Trophoblast cell (in vitro differentiated cells and primary cell): ENCODE measurements around the gene EXOC4.

ENCODE experiments used
- DNase-seq, 2 donors: peaks; one replicate each; pipeline ENCODE4 v3.0.0-alpha.2; 2016
- H2AFZ ChIP-seq: 2 replicates; pipeline ENCODE4 v1.6.1; 2013; ENCODE audit warnings: low read length, moderate library complexity, mild to moderate bottlenecking; ENCODE audit not compliant: insufficient read depth, poor library complexity
- H2AK5ac ChIP-seq: 2 replicates; pipeline ENCODE4 v1.6.1; 2013; ENCODE audit warnings: mild to moderate bottlenecking, low read length
- H2BK120ac ChIP-seq: 2 replicates; pipeline ENCODE4 v1.6.1; 2013; ENCODE audit warnings: low read length, mild to moderate bottlenecking, moderate library complexity; ENCODE audit not compliant: insufficient read depth, poor library complexity
- H2BK12ac ChIP-seq: 2 replicates; pipeline ENCODE4 v1.6.1; 2013; ENCODE audit warnings: mild to moderate bottlenecking, low read length, moderate library complexity
- H2BK5ac ChIP-seq: 2 replicates; pipeline ENCODE4 v1.6.1; 2013; ENCODE audit warnings: low read length, low read depth, moderate library complexity, mild to moderate bottlenecking; ENCODE audit not compliant: poor library complexity
- H3K14ac ChIP-seq: 2 replicates; pipeline ENCODE4 v1.6.1; 2013; ENCODE audit warnings: mild to moderate bottlenecking, low read length
- H3K18ac ChIP-seq: 2 replicates; pipeline ENCODE4 v1.6.1; 2013; ENCODE audit warnings: mild to moderate bottlenecking, low read length
- H3K23ac ChIP-seq: 2 replicates; pipeline ENCODE4 v1.6.1; 2013; ENCODE audit warnings: low read length
- H3K27ac ChIP-seq: 2 replicates; pipeline ENCODE4 v1.5.1; 2013; ENCODE audit warnings: low read depth, mild to moderate bottlenecking, inconsistent platforms, low read length, moderate library complexity
- H3K27me3 ChIP-seq: 2 replicates; pipeline ENCODE4 v1.6.1; 2013; ENCODE audit warnings: inconsistent platforms, mild to moderate bottlenecking, low read length, moderate library complexity; ENCODE audit not compliant: insufficient read depth
- H3K36me3 ChIP-seq, 2 experiments: 1 replicate in 1 of 2; 2 replicates in 1 of 2; pipeline ENCODE4 v1.6.1; 2013; ENCODE audit warnings: low read length in 2 of 2, mild to moderate bottlenecking in 2 of 2, moderate library complexity in 1 of 2; ENCODE audit not compliant: insufficient read depth in 2 of 2, control insufficient read depth in 1 of 2
- H3K4ac ChIP-seq: 2 replicates; pipeline ENCODE4 v1.6.1; 2013; ENCODE audit warnings: low read depth, mild to moderate bottlenecking, low read length, moderate library complexity
- H3K4me1 ChIP-seq, 2 experiments: 1 replicate in 1 of 2; 2 replicates in 1 of 2; pipeline ENCODE4 v1.6.1; 2013; ENCODE audit warnings: low read length in 2 of 2, mild to moderate bottlenecking in 2 of 2, moderate library complexity in 1 of 2; ENCODE audit not compliant: insufficient read depth in 2 of 2, control insufficient read depth in 1 of 2
- H3K4me2 ChIP-seq: 2 replicates; pipeline ENCODE4 v1.6.1; 2013; ENCODE audit warnings: inconsistent platforms, mild to moderate bottlenecking, low read length, moderate library complexity
- H3K4me3 ChIP-seq: 2 replicates; pipeline ENCODE4 v1.5.1; 2013; ENCODE audit warnings: mild to moderate bottlenecking, low read depth, low read length, inconsistent platforms
- H3K79me1 ChIP-seq: one replicate; pipeline ENCODE4 v1.6.1; 2013; ENCODE audit warnings: low read length
- H3K79me2 ChIP-seq: 2 replicates; pipeline ENCODE4 v1.6.1; 2013; ENCODE audit warnings: low read length, mild to moderate bottlenecking; ENCODE audit not compliant: control insufficient read depth, insufficient read depth, poor library complexity
- H3K9ac ChIP-seq: 2 replicates; pipeline ENCODE4 v1.6.1; 2013; ENCODE audit warnings: mild to moderate bottlenecking, low read length
- H3K9me3 ChIP-seq: 2 replicates; pipeline ENCODE4 v1.6.1; 2013; ENCODE audit warnings: low read depth, mild to moderate bottlenecking, control low read depth, inconsistent platforms, low read length; ENCODE audit not compliant: insufficient read depth
- H4K12ac ChIP-seq: 2 replicates; pipeline ENCODE4 v1.6.1; 2013; ENCODE audit warnings: low read depth, mild to moderate bottlenecking, low read length, moderate library complexity
- H4K8ac ChIP-seq: 2 replicates; pipeline ENCODE4 v1.6.1; 2013; ENCODE audit warnings: low read depth, mild to moderate bottlenecking, low read length, moderate library complexity
- H4K91ac ChIP-seq: one replicate; pipeline ENCODE4 v1.6.1; 2013; ENCODE audit warnings: low read depth, mild to moderate bottlenecking, low read length, moderate library complexity
- WGBS: extraction: QIAGEN DNeasy Blood & Tissue Kit; methylation state at CpG from one replicate; pipeline ENCODE4 v1.1.7; 2013; ENCODE audit warnings: missing lambda C conversion rate; ENCODE audit not compliant: insufficient read length, insufficient coverage; ENCODE audit errors: extremely low coverage; 5-methylcytosine and 5-hydroxymethylcytosine counted together

EXOC4 gene

DNA sequence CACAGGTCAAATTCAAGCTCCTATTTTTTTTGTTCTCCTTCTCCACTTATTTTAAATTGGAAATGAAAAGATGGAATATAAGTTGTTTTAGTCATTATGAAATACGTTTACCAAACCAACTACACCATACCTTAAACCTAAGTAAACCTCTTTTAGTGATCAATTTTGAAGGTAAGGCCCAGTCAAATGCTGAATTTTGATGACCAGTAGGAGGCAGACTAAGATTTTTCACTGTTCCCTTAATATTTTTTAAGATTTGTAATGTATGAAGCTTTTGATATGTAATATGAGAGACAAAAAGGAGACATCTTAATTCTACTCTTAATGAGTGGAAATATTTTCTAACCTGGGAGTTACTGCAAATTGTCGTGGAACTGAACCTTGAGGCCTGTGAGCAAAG lies 311.6 kb downstream of the EXOC4 start:
- Histone ChIP-seq H3K4ac (no peak overlapping the region), H3K23ac (no peak overlapping the region), H3K27me3 (no peaks in the 10 kb centered on the region), H2AFZ (no peak overlapping the region), H3K4me1 (no peaks in the 10 kb centered on the region), H3K36me3 (no peaks in the 10 kb centered on the region), H4K8ac (no peak overlapping the region), H2BK12ac (no peak overlapping the region), H3K18ac (no peak overlapping the region), H2AK5ac (no peak overlapping the region), H3K27ac (no peak overlapping the region), H3K9ac (no peak overlapping the region), H4K91ac (no peak overlapping the region), H3K79me1 (no peaks in the 10 kb centered on the region), H2BK5ac (no peak overlapping the region), H2BK120ac (no peak overlapping the region), H3K79me2 (no peaks in the 10 kb centered on the region), H3K9me3 (no peaks in the 10 kb centered on the region), H3K4me2 (no peak overlapping the region), H3K4me3 (no peak overlapping the region), H3K14ac (no peak overlapping the region), H4K12ac (no peak overlapping the region)
- no peak for DNase-seq
- no CpG with 5 or more reads among the region's 2 CpGs for WGBS

DNA sequence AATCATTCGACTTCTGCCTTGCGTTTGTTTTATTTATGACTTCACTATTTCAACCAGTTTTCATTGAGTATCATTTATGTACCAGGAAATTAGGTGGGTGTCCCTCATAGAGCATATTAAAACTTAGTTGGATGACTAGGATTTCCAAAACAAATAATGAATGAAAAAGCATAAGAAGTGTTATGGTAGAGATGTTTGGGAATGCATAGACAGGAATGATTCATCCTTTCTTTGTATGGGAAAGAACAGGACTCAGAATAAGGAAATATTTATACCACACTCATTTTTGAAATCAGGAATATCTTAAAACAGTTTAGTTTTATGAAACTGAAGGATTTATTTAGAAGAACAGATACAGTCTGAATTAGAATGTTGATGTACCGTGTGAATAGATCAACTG lies 315.7 kb downstream of the EXOC4 start:
- no peak overlapping the region for H3K23ac ChIP-seq
- no peak overlapping the region for H2BK12ac ChIP-seq
- H2AK5ac ChIP-seq = no peak overlapping the region
- no peak overlapping the region for H2BK120ac ChIP-seq
- H2BK5ac ChIP-seq = no peak overlapping the region
- H3K4ac ChIP-seq = no peak overlapping the region
- H3K79me2 ChIP-seq = no peaks in the 10 kb centered on the region
- no peaks in the 10 kb centered on the region for H3K79me1 ChIP-seq
- H3K4me1 ChIP-seq = no peaks in the 10 kb centered on the region
- H4K8ac ChIP-seq = no peak overlapping the region
- no peak overlapping the region for H3K9ac ChIP-seq
- H3K36me3 ChIP-seq = no peaks in the 10 kb centered on the region
- no peak overlapping the region for H3K4me2 ChIP-seq
- no peaks in the 10 kb centered on the region for H3K9me3 ChIP-seq
- H3K18ac ChIP-seq = no peak overlapping the region
- H3K4me3 ChIP-seq = no peak overlapping the region
- no CpG with 5 or more reads among the region's 3 CpGs for WGBS
- H2AFZ ChIP-seq = no peak overlapping the region
- H3K27ac ChIP-seq = no peak overlapping the region
- H4K91ac ChIP-seq = no peak overlapping the region
- no peaks in the 10 kb centered on the region for H3K27me3 ChIP-seq
- H4K12ac ChIP-seq = no peak overlapping the region
- no peak for DNase-seq
- no peak overlapping the region for H3K14ac ChIP-seq

DNA sequence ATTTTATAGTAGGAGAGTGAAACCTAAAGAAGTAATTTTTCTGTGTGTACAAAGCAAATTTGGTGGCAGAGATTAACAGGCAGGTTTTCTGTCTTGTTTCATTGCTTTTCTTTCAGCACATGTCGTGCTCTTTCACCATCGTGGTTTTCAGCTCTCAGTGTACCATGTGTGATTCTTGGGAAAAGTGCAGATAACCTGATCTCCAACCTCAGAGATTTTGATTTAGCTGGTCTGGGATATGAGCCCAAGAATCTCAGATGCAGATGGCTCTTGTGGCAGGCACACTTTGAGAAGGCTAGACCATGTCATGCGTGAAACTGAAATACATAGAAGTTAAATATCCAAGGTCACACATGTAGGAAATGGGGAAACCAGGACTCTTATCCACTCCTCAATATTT lies 317.4 kb downstream of the EXOC4 start:
- no peak overlapping the region for H2BK120ac ChIP-seq
- H3K4me3 ChIP-seq = no peak overlapping the region
- H3K14ac ChIP-seq = no peak overlapping the region
- H3K79me2 ChIP-seq = no peaks in the 10 kb centered on the region
- WGBS = no CpG with 5 or more reads among the region's 3 CpGs
- H4K8ac ChIP-seq = no peak overlapping the region
- H3K27ac ChIP-seq = no peak overlapping the region
- H2BK12ac ChIP-seq = no peak overlapping the region
- no peak overlapping the region for H4K91ac ChIP-seq
- no peak overlapping the region for H4K12ac ChIP-seq
- H2BK5ac ChIP-seq = no peak overlapping the region
- DNase-seq = no peak
- H3K4me2 ChIP-seq = no peak overlapping the region
- no peak overlapping the region for H3K9ac ChIP-seq
- H3K18ac ChIP-seq = no peak overlapping the region
- H3K36me3 ChIP-seq = no peaks in the 10 kb centered on the region
- H3K4ac ChIP-seq = no peak overlapping the region
- no peak overlapping the region for H2AFZ ChIP-seq
- H3K9me3 ChIP-seq = no peaks in the 10 kb centered on the region
- H2AK5ac ChIP-seq = no peak overlapping the region
- no peaks in the 10 kb centered on the region for H3K79me1 ChIP-seq
- H3K4me1 ChIP-seq = no peaks in the 10 kb centered on the region
- H3K23ac ChIP-seq = no peak overlapping the region
- no peaks in the 10 kb centered on the region for H3K27me3 ChIP-seq

DNA sequence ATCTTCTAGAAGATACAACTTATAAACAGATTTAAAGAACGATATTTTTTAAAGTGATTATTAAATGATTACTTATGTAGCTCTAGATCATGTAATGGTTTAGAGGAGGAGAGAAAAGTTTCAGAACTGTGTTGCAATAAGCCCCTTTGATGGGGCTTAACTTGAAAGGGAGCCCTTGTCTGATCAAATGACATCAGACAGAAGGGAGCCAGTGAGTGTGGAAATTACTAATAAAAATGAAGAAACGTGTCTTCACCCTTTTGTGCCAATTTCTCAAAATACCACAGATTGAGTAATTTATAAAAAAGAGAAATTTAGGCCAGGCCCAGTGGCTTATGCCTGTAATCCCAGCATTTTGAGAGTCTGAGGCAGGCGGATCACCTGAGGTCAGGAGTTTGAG lies 318.2 kb downstream of the EXOC4 start:
- Histone ChIP-seq H3K14ac (no peak overlapping the region), H2AFZ (no peak overlapping the region), H3K4ac (no peak overlapping the region), H3K9me3 (no peaks in the 10 kb centered on the region), H3K4me3 (no peak overlapping the region), H3K4me1 (no peaks in the 10 kb centered on the region), H2BK5ac (no peak overlapping the region), H2BK12ac (no peak overlapping the region), H4K8ac (no peak overlapping the region), H3K18ac (no peak overlapping the region), H3K27ac (no peak overlapping the region), H4K91ac (no peak overlapping the region), H3K36me3 (no peaks in the 10 kb centered on the region), H3K9ac (no peak overlapping the region), H4K12ac (no peak overlapping the region), H3K4me2 (no peak overlapping the region), H2AK5ac (no peak overlapping the region), H3K27me3 (no peaks in the 10 kb centered on the region), H3K79me2 (no peaks in the 10 kb centered on the region), H2BK120ac (no peak overlapping the region), H3K23ac (no peak overlapping the region), H3K79me1 (no peaks in the 10 kb centered on the region)
- no peak for DNase-seq
- WGBS = no CpG with 5 or more reads among the region's 3 CpGs

DNA sequence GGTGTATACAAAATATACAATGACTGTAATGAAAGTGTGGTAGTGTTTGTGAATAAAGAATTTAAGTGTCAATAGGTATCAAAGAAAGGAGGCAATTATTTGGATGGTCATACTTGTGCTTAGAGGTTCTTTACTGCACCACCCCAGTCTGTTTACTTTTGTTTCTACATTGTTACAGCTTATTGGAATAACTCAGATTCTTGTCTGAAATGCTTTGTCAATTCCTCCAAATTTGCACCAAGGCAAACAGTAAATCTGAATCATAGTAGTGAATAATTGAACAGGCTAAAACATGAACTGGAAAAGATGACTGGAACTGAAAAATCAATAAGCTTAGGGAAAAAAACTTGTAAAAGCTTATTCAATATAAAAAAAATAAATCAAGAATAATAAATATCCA lies 319.2 kb downstream of the EXOC4 start:
- no peak overlapping the region for H3K4ac ChIP-seq
- H3K14ac ChIP-seq = no peak overlapping the region
- DNase-seq = no peak
- H3K36me3 ChIP-seq = no peaks in the 10 kb centered on the region
- no peak overlapping the region for H2AK5ac ChIP-seq
- H3K9ac ChIP-seq = no peak overlapping the region
- no peak overlapping the region for H3K4me3 ChIP-seq
- H3K27ac ChIP-seq = no peak overlapping the region
- no peak overlapping the region for H3K23ac ChIP-seq
- H4K91ac ChIP-seq = no peak overlapping the region
- H3K79me1 ChIP-seq = no peaks in the 10 kb centered on the region
- no peaks in the 10 kb centered on the region for H3K79me2 ChIP-seq
- H3K9me3 ChIP-seq = no peaks in the 10 kb centered on the region
- no peak overlapping the region for H2BK12ac ChIP-seq
- no peak overlapping the region for H4K8ac ChIP-seq
- H2AFZ ChIP-seq = no peak overlapping the region
- H4K12ac ChIP-seq = no peak overlapping the region
- H3K4me1 ChIP-seq = no peaks in the 10 kb centered on the region
- no peak overlapping the region for H2BK5ac ChIP-seq
- H3K27me3 ChIP-seq = no peaks in the 10 kb centered on the region
- H2BK120ac ChIP-seq = no peak overlapping the region
- no peak overlapping the region for H3K4me2 ChIP-seq
- no peak overlapping the region for H3K18ac ChIP-seq
